Motor neuron (in vitro differentiated cells): ENCODE measurements around the gene KCNH2. TPM values are rescaled to one million over a fixed set of nuclear protein-coding genes. Genes with fewer than 3 reads are reported as not detected.

Experiments used
- ATAC-seq, 8 experiments: fragments of 200-7000 bp; cut with Tn5 transposase; replicated peaks in 6 of 8; 2 replicates each; pipeline ENCODE4 v1.8.0; 2021; ENCODE audit warnings: mild to moderate bottlenecking in 8 of 8, moderate library complexity in 8 of 8
- H3K27ac ChIP-seq, 2 donors: fragments of 250-450 bp; sonication (Bioruptor Pico); 2 replicates each; pipeline ENCODE4 v1.9.0; 2021; ENCODE audit warnings: antibody characterized with exemption in 2 of 2, mild to moderate bottlenecking in 2 of 2, moderate library complexity in 1 of 2
- H3K4me1 ChIP-seq, 2 donors: fragments of 250-450 bp; sonication (Bioruptor Pico); replicated peaks in 1 of 2; 2 replicates each; pipeline ENCODE4 v1.6.1; 2021; ENCODE audit warnings: antibody characterized with exemption in 2 of 2, mild to moderate bottlenecking in 2 of 2, moderate library complexity in 1 of 2
- H3K4me3 ChIP-seq, 5 donors: fragments of 250-450 bp; sonication (Bioruptor Pico); 2 replicates each; pipeline ENCODE4 v1.9.0; 2021; ENCODE audit warnings: antibody characterized with exemption in 5 of 5, mild to moderate bottlenecking in 5 of 5, moderate library complexity in 4 of 5
- WGBS, 10 experiments: fragments of 450-650 bp; shearing (Covaris generic); methylation state at CpG; one replicate each; pipeline ENCODE4 v1.0.0; 2022; 5-methylcytosine and 5-hydroxymethylcytosine counted together
- in situ Hi-C, 9 experiments: fragments of 400-800 bp; cut with MboI; loops; one replicate each; pipeline ENCODE4 v1.15.0; 2021; ENCODE audit warnings: low sequenced_read_pairs in 9 of 9, low pct_unique_long_range_greater_than_20kb in 2 of 9; ENCODE audit not compliant: unreplicated experiment in 9 of 9
- total RNA-seq, 8 experiments: library from RNA; unstranded; fragments of 300-600 nt; gene quantifications; 2 replicates each; pipeline versions ENCODE4 v1.2.3 to v1.2.4, GENCODE V29; 2022

Gene KCNH2
- total RNA-seq, 8 experiments from 2014 or later = 0.38 to 38.5 (median 20.9) TPM

GRCh38 chr7:150997817-150998216 lies 19.7 kb upstream of the KCNH2 start:
- ATAC-seq = no peak
- Histone ChIP-seq H3K4me1 (peaks cover 29 to 38% of the 10 kb centered on the region in 2 donors), H3K4me3 (no peak overlapping the region), H3K27ac (no peak overlapping the region)
- in situ Hi-C loops = loop anchor here in 5 of 9 experiments (25.0 kb wide), 2 partner anchors 211 to 586 kb away; a partner anchor contains a TSS
- WGBS, 10 experiments = 50 to 100% methylated on average over 2 to 3 of the region's 5 CpGs; no CpG with 5 or more reads in 8 of the 10 experiments

DNA sequence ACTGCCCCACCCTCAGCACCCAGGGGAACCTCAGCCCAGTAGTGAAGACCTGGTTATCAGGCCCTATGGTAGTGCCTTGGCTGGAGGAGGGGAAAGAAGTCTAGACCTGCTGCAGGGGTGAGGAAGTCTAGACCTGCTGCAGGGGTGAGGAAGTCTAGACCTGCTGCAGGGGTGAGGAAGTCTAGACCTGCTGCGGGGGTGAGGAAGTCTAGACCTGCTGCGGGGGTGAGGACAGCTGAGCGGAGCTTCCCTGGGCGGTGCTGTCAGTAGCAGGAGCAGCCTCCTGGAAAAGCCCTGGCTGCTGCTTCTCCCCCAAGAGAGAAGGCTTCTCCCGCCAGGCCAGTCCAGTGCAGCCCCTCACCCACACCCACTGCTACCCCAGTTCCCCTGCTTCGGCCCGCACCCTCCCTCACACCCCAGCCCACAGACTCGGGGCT lies 19.0 kb upstream of the KCNH2 start:
- in situ Hi-C loops = loop anchor here in 5 of 9 experiments (25.0 kb wide), 2 partner anchors 210 to 585 kb away; a partner anchor contains a TSS
- peak in 3 of 8 experiments; percentile 0 to 8 (median 7) for ATAC-seq
- 100% methylated on average over 1 of the region's 8 CpGs; no CpG with 5 or more reads in 9 of the 10 experiments for WGBS, 10 experiments
- peak overlapping the region in 1 of 2 donors; percentile 57 for H3K27ac ChIP-seq
- peaks cover 31 to 46% of the 10 kb centered on the region in 2 donors for H3K4me1 ChIP-seq
- no peak overlapping the region for H3K4me3 ChIP-seq

GRCh38 chr7:150996376-150997074 lies 18.4 kb upstream of the KCNH2 start:
- H3K27ac ChIP-seq = peak overlapping the region in 1 of 2 donors; percentile 57
- peak in 7 of 8 experiments; percentile 19 to 78 (median 74) for ATAC-seq
- in situ Hi-C loops = loop anchor here in 5 of 9 experiments (25.0 kb wide), 2 partner anchors 209 to 584 kb away; a partner anchor contains a TSS
- H3K4me1 ChIP-seq = peaks cover 31 to 46% of the 10 kb centered on the region in 2 donors
- H3K4me3 ChIP-seq = no peak overlapping the region
- WGBS, 10 experiments = no CpG with 5 or more reads among the region's 31 CpGs

DNA sequence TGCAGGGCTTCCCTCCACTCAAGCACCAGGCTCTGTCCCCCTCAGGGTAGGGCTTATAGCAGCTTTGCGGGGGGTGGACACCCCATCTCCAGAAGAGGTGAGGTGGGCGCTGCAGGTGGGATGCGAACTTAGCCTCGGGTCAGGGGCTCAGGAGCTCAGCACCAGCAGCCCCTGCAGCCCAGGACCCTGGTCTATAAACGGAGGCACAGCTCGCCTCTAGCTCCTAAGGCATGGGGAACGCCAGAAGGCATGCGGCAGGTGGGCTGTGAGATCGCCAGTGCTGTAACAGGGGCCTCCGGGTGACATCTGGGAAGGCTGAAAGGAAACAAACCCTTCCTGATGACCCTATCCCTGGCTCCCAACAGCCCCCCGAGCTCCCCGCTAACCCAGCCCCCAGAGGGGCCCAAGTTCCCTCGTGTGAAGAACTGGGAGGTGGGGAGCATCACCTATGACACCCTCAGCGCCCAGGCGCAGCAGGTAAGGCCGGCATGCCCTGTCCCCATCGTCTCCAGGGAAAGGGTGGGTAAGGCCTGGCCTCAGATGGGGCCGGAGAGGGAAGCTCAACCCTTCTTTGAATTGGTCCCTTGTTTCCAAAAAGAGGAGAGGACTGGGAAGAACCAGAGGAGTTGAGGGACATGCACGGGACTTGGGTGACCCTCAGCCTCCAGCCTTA lies 16.9 kb upstream of the KCNH2 start:
- peak in 3 of 8 experiments; percentile 1 to 3 (median 2) for ATAC-seq
- in situ Hi-C loops = loop anchor here in 5 of 9 experiments (25.0 kb wide), 2 partner anchors 208 to 583 kb away; a partner anchor contains a TSS
- Histone ChIP-seq H3K4me3 (no peak overlapping the region), H3K4me1 (peaks cover 31 to 46% of the 10 kb centered on the region in 2 donors), H3K27ac (peak overlapping the region in 1 of 2 donors; percentile 64)
- WGBS, 10 experiments = 40 to 88% (median 80%) methylated on average over 1 to 5 of the region's 19 CpGs; no CpG with 5 or more reads in 7 of the 10 experiments

DNA sequence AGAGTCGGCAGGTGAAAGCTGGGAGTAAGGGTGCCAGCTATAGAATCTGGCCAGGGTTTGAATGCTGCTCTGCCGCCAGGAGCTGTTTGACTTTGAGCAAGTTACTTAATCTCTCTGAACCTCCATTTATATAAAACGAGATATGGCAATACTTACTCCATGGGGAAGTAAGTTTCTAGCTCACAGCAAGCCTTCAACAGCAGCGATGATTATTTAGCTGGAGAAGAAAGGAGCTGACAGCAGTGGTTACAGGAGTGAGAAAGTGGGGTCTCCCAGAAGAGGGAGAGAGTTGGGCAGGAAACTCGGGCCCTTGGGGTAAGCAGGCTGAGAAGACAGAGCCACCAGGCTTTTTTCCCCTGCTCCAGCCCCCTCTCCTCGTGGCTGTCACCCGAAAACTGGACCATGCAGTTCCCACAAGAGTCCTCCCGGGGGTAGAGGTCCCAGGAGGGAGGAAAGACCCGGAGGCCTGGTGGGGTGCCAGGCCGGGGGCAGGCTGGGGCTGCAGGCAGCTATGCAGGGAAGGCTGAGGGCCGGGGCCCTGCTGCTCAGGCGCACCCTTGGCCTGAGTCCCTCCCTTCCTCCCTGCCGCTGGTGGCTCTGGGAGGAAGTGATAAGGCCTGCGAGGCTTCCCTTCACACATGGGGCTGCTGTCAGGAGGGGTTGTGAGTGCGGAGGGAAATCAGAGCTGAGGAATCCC lies 16.2 kb upstream of the KCNH2 start:
- WGBS, 10 experiments = 53 to 100% (median 75%) methylated on average over 1 to 5 of the region's 15 CpGs; no CpG with 5 or more reads in 3 of the 10 experiments
- in situ Hi-C loops = loop anchor here in 5 of 9 experiments (25.0 kb wide), 2 partner anchors 207 to 582 kb away; a partner anchor contains a TSS
- Histone ChIP-seq H3K27ac (peak overlapping the region in 1 of 2 donors; percentile 64), H3K4me1 (peaks cover 33 to 50% of the 10 kb centered on the region in 2 donors), H3K4me3 (no peak overlapping the region)
- peak; percentile 26 to 77 (median 43) for ATAC-seq

DNA sequence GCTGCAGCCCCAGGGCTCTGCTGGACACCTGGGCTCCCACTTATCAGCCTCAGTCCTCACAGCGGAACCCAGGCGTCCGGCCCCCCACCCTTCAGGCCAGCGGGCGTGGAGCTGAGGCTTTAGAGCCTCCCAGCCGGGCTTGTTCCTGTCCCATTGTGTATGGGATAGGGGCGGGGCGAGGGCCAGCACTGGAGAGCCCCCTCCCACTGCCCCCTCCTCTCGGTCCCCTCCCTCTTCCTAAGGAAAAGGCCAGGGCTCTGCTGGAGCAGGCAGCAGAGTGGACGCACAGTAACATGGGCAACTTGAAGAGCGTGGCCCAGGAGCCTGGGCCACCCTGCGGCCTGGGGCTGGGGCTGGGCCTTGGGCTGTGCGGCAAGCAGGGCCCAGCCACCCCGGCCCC lies 15.4 kb upstream of the KCNH2 start:
- peaks cover 40 to 57% of the 10 kb centered on the region in 2 donors for H3K4me1 ChIP-seq
- WGBS, 10 experiments = 82% methylated on average over 3 of the region's 14 CpGs; no CpG with 5 or more reads in 9 of the 10 experiments
- peak overlapping the region in 1 of 2 donors; percentile 9 for H3K27ac ChIP-seq
- H3K4me3 ChIP-seq = no peak overlapping the region
- ATAC-seq = no peak
- in situ Hi-C loops = loop anchor here in 5 of 9 experiments (25.0 kb wide), 2 partner anchors 206 to 581 kb away; a partner anchor contains a TSS

DNA sequence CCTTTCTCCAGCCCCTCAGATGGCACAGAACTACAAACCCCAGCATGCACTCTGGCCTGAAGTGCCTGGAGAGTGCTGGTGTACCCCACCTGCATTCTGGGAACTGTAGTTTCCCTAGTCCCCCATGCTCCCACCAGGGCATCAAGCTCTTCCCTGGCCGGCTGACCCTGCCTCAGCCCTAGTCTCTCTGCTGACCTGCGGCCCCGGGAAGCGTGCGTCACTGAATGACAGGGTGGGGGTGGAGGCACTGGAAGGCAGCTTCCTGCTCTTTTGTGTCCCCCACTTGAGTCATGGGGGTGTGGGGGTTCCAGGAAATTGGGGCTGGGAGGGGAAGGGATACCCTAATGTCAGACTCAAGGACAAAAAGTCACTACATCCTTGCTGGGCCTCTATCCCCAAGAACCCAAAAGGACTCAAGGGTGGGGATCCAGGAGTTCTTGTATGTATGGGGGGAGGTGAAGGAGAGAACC lies 14.7 kb upstream of the KCNH2 start:
- in situ Hi-C loops = loop anchor here in 5 of 9 experiments (25.0 kb wide), 2 partner anchors 206 to 581 kb away; a partner anchor contains a TSS
- Histone ChIP-seq H3K4me3 (no peak overlapping the region), H3K4me1 (peaks cover 46 to 64% of the 10 kb centered on the region in 2 donors), H3K27ac (peak overlapping the region in 1 of 2 donors; percentile 9)
- WGBS, 10 experiments = 0% methylated on average over 1 of the region's 5 CpGs; no CpG with 5 or more reads in 8 of the 10 experiments
- peak; percentile 3 to 66 (median 35) for ATAC-seq

DNA sequence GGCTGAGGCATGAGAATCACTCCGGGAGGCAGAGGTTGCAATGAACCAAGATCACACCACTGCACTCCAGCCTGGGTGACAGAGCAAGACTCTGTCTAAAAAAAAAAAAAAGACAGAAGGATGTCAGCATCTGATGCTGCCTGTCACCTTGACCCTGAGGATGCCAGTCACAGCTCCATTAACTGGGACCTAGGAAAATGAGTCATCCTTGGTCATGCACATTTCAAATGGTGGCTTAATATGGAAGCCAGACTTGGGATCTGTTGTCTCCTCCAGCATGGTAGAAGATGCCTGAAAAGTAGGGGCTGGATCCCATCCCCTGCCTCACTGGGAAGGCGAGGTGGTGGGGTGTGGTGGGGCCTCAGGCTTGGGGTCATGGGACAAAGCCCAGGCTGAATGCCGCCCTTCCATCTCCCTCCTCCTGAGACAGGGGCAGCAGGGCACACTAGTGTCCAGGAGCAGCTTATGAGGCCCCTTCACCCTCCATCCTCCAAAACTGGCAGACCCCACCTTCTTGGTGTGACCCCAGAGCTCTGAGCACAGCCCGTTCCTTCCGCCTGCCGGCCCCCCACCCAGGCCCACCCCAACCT lies 14.0 kb upstream of the KCNH2 start:
- Histone ChIP-seq H3K4me3 (no peak overlapping the region), H3K27ac (peak overlapping the region in 1 of 2 donors; percentile 29), H3K4me1 (peaks cover 50 to 63% of the 10 kb centered on the region in 2 donors)
- in situ Hi-C loops = loop anchor here in 5 of 9 experiments (25.0 kb wide), 2 partner anchors 205 to 580 kb away; a partner anchor contains a TSS
- WGBS, 10 experiments = 89 to 100% (median 100%) methylated on average over 1 of the region's 6 CpGs; no CpG with 5 or more reads in 5 of the 10 experiments
- ATAC-seq = no peak

DNA sequence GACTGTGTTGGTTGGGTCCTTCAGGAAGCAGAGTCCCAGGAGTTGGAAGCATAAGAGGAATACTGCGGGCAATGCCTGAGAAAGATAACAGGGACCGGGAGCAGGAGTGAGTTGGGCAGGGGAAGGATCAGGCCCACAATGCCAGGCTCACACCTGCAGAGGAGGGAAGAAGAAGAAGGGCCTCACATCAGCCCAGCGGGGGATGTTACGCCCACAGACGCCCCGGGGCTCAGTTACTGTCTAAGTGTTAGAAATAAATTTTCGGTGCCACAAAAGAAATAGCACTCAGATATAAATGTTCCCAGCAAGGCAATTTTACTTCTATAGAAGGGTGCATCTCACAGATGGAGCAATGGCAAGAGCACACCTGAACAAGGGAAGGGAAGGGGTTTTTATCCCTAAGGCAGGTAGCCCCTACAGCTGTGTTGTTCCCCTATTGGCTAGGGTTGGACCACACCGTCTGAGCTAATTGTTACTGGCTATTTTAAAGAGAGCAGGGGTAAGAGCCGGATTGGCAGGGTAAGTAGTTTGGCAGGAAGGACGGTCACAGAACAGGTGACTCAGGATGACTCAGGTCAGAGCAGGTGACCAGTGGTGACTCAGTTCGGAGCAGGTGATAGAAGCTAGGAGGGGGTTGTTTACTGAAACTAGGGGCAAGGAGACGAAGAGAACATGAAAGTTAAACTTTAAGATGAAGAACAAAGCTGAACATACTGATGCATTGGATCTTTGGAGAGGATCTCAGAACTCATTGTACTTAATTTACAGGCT lies 12.5 kb upstream of the KCNH2 start, which contains the start of gene NOS3:
Gene NOS3 (plus strand): TSS at position 602 of the 771 bp plus-strand sequence. CDS start 2,787 bp downstream, outside the sequence.
- Histone ChIP-seq H3K4me3 (no peak within 1 kb of the TSS), H3K4me1 (peaks cover 44 to 64% of the 10 kb centered on the region in 2 donors), H3K27ac (no peak within 1 kb of the TSS)
- ATAC-seq = no peak
- in situ Hi-C loops = loop anchor here in 5 of 9 experiments (25.0 kb wide), 2 partner anchors 203 to 578 kb away; a partner anchor contains a TSS
- 56 to 100% (median 83%) methylated on average over 1 to 11 of the region's 12 CpGs; no CpG with 5 or more reads in 2 of the 10 experiments for WGBS, 10 experiments

GRCh38 chr7:150989456-150989855 lies 11.3 kb upstream of the KCNH2 start:
- H3K4me3 ChIP-seq = no peak overlapping the region
- peaks cover 37 to 57% of the 10 kb centered on the region in 2 donors for H3K4me1 ChIP-seq
- WGBS, 10 experiments = 44 to 95% (median 63%) methylated on average over 1 to 7 of the region's 7 CpGs; no CpG with 5 or more reads in 5 of the 10 experiments
- H3K27ac ChIP-seq = peak overlapping the region; percentile 15 to 77
- in situ Hi-C loops = loop anchor here in 7 of 9 experiments (10.0 to 25.0 kb wide), 4 partner anchors 85 to 577 kb away; a partner anchor contains a TSS
- ATAC-seq = no peak
